HEK293 (cell line): ENCODE measurements around the gene PODN.

Source experiments
- ATF2 ChIP-seq: fragments of 450-650 bp; formaldehyde crosslinking; IDR thresholded peaks from 2 replicates; pipeline ENCODE4 v1.5.1; 2016; ENCODE audit warnings: missing biosample characterization, missing genetic modification characterization, low read depth
- ZNF510 ChIP-seq: fragments of 450-650 bp; formaldehyde crosslinking; IDR thresholded peaks from 2 replicates; pipeline ENCODE4 v1.5.1; 2018; ENCODE audit warnings: mild to moderate bottlenecking, missing genetic modification characterization, missing biosample characterization; ENCODE audit not compliant: insufficient replicate concordance
- ZNF707 ChIP-seq: fragments of 450-650 bp; formaldehyde crosslinking; IDR thresholded peaks from 2 replicates; pipeline ENCODE4 v1.5.1; 2016; ENCODE audit warnings: missing biosample characterization, missing genetic modification characterization

GRCh38 chr1:53014791-53015507, 47.1 kb upstream of the PODN start:
- no peak for TF ChIP-seq ZNF707 (tag by site-specific recombination)
- TF ChIP-seq ATF2 (tag by site-specific recombination), result no peak
- no peak for TF ChIP-seq ZNF510 (tag by site-specific recombination)
